HG03280 (cell line): Measurements from ENCODE around the gene LYSMD1.
A peak's percentile ranks its signal among the peaks of the same experiment; 100 is the strongest.
"Not testable (repeated sequence)": the region's sequence is repeated elsewhere in the genome, so short reads cannot be mapped to it uniquely, and the experiment has no call there.

Experiments
- ATAC-seq: cut with Tn5 transposase; IDR thresholded peaks from one replicate; pipeline ENCODE4 v1.9.1; 2021; ENCODE audit warnings: mild to moderate bottlenecking, moderate library complexity; ENCODE audit not compliant: unreplicated experiment

LYSMD1 gene, protein sequence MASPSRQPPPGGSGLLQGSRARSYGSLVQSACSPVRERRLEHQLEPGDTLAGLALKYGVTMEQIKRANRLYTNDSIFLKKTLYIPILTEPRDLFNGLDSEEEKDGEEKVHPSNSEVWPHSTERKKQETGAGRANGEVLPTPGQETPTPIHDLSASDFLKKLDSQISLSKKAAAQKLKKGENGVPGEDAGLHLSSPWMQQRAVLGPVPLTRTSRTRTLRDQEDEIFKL

DNA sequence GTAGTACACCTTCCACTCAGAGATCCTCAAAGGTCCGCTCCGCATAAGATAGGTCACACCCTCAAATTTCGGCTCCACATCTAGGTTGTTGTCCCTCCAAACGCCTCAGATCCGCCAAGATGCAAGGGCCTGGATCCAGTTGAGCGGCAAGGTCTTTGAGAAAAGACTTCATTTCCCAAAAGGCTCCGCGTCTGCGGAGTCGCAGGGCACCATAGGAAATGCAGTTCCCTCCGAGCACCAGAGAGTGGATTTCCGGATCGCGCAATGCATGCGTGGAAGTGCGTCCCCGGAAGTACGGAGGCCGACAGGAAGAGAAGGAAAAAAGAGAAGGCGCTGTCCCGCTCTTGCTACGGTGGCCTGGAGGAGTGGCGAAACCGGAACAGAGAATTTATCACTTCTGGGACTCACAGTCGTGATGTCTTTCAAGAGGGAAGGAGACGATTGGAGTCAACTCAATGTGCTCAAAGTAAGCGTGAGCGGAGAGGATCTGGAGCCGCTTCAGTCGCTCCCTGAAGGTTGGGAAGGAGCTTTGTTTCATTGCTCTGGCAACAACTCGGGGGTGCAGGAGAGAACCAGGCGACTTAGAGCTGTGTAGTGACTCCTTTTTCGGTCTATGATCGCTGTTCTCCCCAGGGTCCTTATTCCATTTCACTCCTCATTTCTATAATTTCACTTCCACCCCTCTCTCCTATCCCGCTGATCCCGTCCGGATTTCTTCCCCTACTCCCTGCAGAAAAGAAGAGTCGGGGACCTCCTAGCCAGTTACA lies at the start of gene LYSMD1, which contains the start of gene SCNM1:
Gene LYSMD1 (minus strand): TSS at position 165 of the 767 bp plus-strand sequence. CDS start 644 bp downstream, outside the sequence.
Gene SCNM1 (plus strand): TSS at position 407 of the 767 bp plus-strand sequence. CDS start 9 bp downstream, at position 416.
- ATAC-seq, result peak; percentile 93

DNA sequence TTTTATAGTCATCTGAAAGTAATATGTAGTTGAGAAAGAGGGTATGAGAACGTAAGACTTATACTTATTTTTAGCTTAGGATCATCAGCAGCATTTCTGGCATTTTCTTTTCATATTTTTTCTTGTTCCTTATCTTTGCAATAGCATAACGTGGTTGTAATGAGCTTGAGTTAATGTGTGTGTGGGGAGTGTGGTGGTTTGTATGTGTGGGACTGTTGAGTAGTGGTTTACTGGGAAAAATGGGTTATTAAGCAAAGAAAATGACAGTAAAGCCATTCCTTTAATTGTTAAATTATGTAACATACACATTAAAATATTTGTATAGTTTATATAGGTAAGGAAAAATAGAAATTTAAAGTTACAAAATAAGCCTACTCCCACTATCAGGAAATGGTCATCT lies 47.9 kb upstream of the LYSMD1 start:
- no peak for ATAC-seq

DNA sequence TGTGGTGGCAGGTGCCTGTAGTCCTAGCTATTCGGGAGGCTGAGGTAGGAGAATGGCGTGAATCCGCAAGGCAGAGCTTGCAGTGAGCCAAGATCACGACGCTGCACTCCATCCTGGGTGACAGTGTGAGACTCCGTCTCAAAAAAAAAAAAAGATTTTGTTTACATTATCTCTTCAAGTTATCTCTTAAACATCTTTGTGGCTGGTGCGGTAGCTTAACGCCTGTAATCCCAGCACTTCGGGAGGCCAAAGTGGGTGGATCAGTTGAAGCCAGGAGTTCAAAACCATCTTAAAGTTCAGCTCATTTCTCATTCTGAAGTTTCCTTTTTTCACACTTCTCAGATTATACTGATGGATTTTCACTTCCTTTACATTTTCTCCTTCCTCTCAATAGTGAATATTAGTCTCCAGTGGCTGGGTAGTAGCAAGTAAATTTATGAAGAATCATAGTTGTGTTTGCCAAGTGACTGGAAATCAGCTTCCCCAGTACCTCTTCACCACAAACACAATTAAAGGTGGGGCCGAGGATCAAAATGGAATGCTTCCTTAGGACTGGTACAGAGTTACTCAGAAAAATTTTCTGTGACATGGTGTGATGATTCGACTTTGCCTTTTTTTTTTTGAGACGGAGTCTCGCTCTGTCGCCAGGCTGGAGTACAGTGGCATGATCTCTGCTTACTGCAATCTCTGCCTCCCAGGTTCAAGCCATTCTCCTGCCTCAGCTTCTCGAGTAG lies 46.4 kb upstream of the LYSMD1 start:
- ATAC-seq, result no peak

DNA sequence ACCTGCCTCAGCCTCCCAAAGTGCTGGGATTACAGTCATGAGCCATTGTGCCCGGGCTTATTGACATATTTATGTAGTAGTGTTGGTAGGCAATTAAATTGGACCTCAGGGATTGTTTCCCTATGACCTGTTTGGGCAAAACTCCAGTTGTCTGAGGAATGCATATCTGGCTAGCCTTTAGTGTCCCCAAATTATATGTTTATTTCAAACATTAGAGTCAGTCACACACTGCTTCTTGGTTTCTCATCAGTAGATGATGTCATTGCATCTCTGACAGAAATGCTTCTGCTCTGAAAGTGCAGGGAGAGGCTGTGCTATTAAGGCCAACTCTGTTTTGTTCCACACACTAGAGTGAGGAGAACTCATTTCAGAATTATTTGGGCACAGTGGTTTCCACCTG lies 45.1 kb upstream of the LYSMD1 start:
- ATAC-seq, result no peak

DNA sequence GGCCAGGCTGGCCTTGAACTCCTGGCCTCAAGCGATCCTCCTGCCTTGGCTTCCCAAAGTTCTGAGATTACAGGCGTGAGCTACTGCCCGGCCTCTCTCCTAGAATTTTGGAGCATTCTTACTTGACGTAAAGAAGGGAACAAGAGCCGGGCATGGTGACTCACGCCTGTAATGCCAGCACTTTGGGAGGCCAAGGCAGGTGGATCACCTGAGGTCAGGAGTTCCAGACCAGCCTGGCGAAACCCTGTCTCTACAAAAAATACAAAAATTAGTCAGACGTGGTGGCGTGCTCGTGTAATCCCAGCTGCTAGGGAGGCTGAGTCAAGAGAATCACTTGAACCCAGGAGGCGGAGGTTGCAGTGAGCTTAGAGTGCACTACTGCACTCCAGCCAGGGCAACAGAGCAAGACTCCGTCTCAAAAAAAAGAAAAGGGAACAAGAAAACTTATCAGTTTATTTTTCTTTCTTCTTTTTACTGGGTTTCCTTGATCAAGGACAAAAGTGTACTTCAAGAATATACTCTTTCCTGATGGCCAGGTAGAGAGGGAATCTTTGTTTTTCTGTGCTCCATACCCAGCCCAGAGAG lies 39.8 kb upstream of the LYSMD1 start:
- not testable (repeated sequence) for ATAC-seq

DNA sequence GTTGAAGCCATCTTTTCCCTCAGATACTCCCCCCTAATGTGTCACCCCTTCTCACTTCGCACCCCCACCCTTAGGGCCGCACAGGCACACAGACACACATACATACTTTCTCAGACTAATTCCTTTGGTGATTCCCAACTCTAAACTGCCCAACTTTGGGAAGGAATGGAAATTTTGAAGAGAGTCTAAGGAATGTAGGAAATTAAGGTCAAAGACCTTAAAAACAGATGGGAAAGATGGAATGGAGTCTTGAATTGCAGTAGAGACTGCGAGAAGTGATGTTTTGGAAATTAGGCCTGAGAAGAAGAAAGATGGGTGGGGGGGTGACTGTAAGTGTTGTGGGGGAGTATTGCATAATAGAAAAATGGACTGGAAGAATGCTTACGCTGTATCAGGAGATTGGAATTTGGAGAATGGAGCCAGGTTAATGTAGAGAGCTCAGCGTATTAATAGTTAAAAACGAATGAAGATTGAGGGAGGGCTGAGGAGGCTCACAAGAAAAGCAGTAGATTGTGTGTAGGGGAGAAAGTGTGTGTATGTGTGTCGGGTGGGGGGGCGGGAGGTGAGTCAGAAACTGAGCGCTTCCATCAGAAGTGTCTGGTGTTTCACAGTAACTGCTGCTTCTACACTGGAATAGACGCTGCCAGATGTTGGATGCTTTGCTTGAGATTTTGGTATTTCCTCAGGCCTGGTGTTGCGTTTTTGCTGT lies 34.3 kb upstream of the LYSMD1 start:
- ATAC-seq, result no peak

DNA sequence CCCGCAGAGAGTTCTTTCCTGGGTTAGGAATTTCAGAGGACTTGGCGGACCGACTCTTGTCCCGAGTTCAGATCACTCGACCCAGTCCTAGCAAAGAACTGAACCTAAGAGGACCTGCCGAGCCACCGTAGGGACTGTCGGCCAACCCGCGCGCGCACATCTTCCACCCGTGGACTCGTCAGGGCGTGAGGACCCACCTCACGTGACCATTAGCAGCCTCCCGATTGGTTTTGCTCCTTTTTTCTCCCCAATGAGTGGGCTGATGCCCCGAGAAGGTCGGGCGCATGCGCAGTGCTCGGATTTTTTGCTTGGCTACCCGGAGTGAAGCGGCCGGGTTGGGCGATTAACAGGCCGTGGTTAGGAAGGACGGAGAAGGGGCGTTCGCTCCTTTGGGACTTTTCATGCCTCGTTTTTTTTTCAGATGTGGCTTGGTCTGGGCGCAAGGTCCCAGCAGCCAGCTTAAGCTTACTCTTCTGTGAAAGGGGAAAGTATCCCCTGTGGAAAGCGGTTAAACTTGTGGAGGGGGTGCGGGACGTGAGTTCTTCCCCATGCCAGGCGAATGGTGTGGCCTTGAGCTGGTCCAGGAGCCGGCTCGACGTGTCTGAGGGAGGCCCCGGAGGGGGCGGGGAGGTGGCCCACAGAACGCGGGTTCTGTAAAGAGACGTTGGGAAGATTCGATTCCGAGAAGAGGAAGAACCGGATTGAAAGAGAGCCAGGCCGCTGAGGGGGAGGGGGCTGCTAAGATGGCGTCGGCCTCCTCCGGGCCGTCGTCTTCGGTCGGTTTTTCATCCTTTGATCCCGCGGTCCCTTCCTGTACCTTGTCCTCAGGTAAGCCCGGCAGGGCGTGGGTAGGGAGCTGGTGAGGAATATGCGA lies 32.8 kb upstream of the LYSMD1 start, which contains the start of gene PIP5K1A:
Gene PIP5K1A (plus strand): TSS at position 299 of the 874 bp plus-strand sequence. CDS start 445 bp downstream, at position 744.
- ATAC-seq, result peak; percentile 84

DNA sequence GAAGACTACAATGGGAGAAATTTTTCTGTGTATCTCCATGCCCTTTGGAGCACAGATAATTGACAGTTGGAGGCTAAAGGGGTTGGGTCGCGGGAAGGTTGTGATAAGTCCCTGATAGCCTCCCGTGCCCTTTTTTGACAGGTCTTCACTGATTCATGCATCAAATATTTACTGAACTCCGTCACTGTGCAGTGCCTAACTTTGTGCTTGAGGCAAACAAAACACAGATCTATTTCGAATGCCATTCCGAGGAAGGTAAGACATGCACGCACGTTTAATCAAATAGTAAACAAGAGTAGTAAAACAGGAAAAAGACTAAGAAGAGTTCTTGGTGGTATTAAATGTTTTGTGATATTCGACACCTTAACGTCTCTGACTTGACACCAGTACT lies 32.2 kb upstream of the LYSMD1 start:
- peak; percentile 4 for ATAC-seq

DNA sequence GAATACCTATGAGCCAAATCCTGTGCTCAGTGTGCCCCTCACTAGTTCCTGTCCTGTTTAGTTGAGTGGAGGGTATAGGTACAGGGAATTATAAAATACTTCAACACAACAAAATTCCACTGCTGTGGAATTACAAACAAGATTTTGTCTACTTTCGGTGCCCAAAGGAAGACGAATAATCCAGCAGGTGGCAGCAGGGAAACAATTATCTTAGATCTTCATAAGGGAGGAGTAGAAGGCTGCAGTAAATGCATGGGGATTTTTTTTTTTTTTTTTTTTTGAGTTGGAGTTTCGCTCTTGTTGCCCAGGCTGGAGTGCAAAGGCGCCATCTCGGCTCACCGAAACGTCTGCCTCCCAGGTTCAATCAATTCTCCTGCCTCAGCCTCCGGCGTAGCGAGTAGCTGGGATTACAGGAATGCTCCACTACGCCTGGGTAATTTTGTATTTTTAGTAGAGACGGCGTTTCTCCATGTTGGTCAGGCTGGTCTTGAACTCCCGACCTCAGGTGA lies 30.6 kb upstream of the LYSMD1 start:
- ATAC-seq, result no peak

DNA sequence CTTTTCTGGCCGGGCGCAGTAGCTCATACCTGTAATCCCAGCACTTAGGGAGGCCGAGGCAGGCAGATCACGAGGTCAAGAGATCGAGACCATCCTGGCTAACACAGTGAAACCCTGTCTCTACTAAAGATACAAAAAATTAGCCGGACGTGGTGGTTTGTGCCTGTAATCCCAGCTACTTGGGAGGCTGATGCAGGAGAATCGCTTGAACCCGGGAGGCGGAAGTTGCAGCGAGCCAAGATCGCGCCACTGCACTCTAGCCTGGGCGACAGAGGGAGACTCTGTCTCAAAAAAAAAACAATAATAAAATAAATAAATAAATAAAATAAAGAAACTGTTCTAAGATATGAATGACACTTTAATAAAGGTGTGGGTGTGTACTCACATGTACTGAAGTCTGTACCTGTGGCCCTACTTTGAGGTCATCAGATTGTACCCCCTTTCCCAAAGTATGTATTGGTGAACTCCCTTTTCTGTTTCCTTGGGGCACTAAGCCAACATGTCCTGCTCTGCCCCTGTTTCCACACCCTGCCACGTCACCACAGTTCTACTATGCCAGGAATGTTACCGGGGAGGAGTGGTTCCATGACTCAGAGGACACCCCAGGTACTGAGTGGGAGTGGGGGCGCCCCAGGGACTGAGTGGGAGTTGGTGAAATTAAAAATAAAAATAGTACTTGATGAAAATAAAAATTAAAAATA lies 29.3 kb upstream of the LYSMD1 start:
- not testable (repeated sequence) for ATAC-seq

DNA sequence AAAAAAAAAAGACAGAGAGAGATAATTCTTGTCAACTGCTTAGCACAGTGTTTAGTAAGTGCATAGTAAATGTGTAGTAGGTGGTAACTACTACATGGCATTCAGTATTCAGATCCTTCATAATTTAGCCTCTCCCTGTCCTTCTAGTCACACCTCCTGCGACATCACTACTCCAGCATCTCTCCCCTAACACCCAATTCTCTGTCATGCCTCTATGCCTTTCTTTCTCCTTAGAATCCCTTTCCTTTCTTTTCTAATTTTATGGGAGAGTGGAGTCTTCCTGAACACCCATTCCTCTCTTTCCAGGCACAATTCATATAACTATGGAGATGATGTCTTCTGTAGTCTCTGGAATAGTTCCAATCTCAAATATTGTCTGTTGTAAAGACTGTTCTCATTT lies 28.2 kb upstream of the LYSMD1 start:
- ATAC-seq, result no peak

DNA sequence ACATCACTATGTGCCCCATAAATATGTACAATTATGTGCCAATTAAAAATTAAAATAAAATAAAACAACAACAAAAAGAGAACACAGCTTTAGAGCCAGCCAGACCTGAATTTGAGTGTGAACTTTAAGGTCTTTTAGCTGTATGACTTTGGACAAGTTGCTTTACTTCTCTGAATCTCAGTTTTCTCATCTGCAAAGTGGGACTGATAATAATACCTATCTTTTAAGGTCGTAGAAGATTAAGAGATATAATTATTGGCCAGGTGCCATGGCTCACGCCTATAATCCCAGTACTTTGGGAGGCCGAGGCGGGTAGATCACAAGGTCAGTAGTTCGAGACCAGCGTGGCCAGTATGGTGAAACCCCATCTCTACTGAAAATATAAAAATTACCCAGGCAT lies 27.6 kb upstream of the LYSMD1 start:
- ATAC-seq, result no peak

DNA sequence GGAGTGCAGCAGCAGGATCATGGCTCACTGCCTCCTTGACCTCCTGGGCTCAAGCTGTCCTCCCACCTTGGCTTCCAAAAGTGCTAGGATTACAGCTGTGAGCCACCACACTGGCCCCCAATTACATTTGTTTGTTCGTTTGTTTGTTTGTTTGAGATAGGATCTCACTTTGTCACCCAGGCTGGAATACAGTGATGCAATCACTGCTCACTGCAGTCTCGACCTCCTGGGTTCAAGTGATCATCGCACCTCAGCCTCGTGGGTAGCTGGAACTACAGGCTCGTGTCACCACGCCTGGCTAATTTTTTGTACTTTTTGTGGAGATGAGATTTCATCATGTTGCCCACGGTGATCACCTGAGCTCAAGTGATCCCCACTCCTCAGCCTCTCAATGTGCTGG lies 26.3 kb upstream of the LYSMD1 start:
- no peak for ATAC-seq

DNA sequence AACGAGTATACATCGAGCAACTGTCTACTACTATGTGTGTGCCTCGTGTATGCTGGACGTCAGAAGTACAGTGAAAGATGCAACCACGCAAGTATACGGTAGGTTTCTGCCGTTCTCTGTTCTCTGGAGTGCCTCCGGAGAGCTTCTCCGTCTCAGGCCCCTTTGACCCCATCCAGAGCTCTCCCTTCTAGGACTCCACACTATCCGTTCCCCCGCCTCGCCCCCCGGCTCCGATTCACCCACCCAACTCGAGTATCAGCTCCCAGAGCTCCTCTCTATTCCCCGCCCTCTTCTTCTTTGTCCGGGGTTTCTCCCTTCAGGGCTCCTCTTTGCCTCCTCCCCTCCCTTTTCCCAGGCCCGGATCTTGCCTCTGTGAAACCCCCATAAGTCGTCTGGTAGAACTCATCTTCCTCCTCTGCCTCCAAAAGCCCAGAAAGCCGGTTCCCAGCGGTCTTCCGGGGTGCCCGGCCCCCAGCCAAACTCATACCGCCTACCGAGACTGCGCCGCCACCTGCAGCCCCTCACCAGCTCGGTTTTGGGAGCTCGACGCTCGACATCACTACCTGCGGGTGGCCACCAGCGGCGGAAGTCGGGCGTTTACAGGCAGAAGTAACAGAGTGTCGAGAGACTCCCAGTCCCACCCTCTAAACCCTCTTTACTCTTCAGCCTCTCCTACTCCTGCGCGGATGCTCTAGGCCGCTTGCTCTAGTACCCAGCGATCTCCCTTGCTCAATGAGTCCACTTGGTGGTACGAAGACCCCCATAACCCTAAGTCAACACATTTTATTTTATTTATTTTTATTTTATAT lies 24.1 kb upstream of the LYSMD1 start, which contains the start of gene VPS72:
Gene VPS72 (minus strand): TSS at position 561 of the 809 bp plus-strand sequence. CDS start 76 bp downstream, at position 485.
- ATAC-seq, result peak; percentile 82

DNA sequence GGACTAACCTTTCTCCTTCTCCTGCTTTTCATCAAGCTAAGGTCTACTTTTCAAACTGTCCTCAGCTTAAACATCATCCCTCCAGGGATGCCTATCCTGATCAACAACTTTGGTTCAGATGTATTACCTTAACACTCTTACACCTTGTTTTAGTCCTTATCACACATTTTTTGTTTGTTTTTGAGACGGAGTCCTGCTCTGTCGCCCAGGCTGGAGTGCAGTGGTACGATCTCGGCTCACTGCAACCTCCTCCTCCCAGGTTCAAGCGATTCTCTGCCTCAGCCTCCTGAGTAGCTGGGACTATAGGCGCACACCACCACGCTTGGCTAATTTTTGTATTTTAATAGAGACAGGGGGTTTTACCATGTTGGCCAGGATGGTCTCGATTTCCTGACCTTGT lies 23.0 kb upstream of the LYSMD1 start:
- ATAC-seq, result not testable (repeated sequence)

DNA sequence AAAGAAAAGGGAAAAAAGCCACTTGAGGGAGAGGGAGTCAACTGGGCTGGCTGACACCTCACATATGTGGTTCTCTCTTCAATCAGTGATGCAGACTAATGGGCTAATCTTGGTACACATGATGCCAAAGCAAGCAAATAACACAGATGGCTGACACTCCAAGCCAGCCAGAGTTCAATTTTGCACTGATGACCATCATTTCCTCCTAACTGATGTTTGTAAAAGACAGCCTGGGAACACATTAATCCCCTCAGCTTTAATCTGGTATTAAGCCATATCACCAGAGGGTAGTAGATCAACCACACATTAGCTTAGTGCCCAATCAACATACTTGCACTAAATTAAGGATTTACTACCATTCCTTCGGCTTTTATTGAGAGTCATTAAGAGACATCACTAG lies 21.5 kb upstream of the LYSMD1 start:
- ATAC-seq, result no peak

DNA sequence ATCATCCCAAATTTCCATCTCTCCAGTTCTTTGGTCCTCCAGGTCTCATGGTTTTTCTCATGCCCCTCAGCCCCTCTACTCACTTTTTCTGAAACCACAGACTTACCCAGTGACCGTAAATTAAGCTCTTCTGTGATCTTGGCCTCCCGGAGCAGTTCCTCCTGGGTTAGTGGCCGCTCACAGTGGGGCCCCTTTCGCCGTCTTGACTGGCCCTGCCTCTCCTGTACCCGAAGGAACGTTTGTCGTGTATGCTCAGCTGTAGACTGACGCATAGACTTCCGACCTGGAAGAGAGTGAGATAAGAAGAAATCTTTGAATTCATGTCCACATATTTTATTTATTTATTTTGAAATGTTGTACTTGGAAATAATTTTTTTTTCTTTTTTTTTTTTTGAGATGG lies 18.5 kb upstream of the LYSMD1 start:
- no peak for ATAC-seq
